WERI-Rb-1 (cell line): ENCODE data around the gene PCBP1.
"Not testable (repeated sequence)": the region's sequence is repeated elsewhere in the genome, so short reads cannot be mapped to it uniquely, and the experiment has no call there.

Experiments
- DNase-seq: peaks from one replicate; pipeline ENCODE4 v3.0.0-alpha.2; 2020
- H3K27ac ChIP-seq: fragments of 250-450 bp; sonication (Bioruptor Pico); 2 replicates; pipeline ENCODE4 v1.5.1; 2020; ENCODE audit warnings: mild to moderate bottlenecking, moderate library complexity
- H3K27me3 ChIP-seq: fragments of 250-450 bp; sonication (Bioruptor Pico); 2 replicates; pipeline ENCODE4 v1.5.1; 2021; ENCODE audit warnings: mild to moderate bottlenecking, low read depth, moderate library complexity; ENCODE audit not compliant: insufficient read depth, severe bottlenecking
- H3K36me3 ChIP-seq: fragments of 250-450 bp; sonication (Bioruptor Pico); 2 replicates; pipeline ENCODE4 v1.5.1; 2020; ENCODE audit warnings: mild to moderate bottlenecking, moderate library complexity
- H3K4me3 ChIP-seq: 2 replicates; pipeline ENCODE4 v1.5.1; 2011; ENCODE audit warnings: low read depth, mild to moderate bottlenecking, control low read depth, low read length
- H3K9me3 ChIP-seq: fragments of 250-450 bp; sonication (Bioruptor Pico); 2 replicates; pipeline ENCODE4 v1.5.1; 2021; ENCODE audit warnings: mild to moderate bottlenecking, moderate library complexity; ENCODE audit not compliant: severe bottlenecking
- CTCF ChIP-seq: IDR thresholded peaks from 2 replicates; pipeline ENCODE4 v1.5.1; 2011; ENCODE audit warnings: low read depth, mild to moderate bottlenecking, control low read depth, inconsistent platforms, low read length

Gene PCBP1

GRCh38 chr2:70103531-70104061 is 16.3 kb downstream of the PCBP1 start:
- Histone ChIP-seq H3K27ac (no peak overlapping the region), H3K27me3 (no peaks in the 10 kb centered on the region), H3K9me3 (no peaks in the 10 kb centered on the region), H3K4me3 (no peak overlapping the region), H3K36me3 (no peaks in the 10 kb centered on the region)
- no peak for TF ChIP-seq CTCF
- DNase-seq: no peak

- peak overlapping the region; percentile 9 for H3K4me3 ChIP-seq
Measured at GRCh38 chr2:70104231-70105111, 17.2 kb downstream of the PCBP1 start.

GRCh38 chr2:70106138-70106537 is 18.9 kb downstream of the PCBP1 start:
- not testable (repeated sequence) for H3K9me3 ChIP-seq, H3K4me3 ChIP-seq, H3K27me3 ChIP-seq, DNase-seq, H3K27ac ChIP-seq, H3K36me3 ChIP-seq

More at GRCh38 chr2:70104231-70105111, 17.2 kb downstream of the PCBP1 start:
- H3K36me3 ChIP-seq: no peaks in the 10 kb centered on the region
- no peak for TF ChIP-seq CTCF
- H3K27me3 ChIP-seq: no peaks in the 10 kb centered on the region
- H3K9me3 ChIP-seq: no peaks in the 10 kb centered on the region
- peak overlapping the region; percentile 4; the same call in 1 of the 2 replicates for H3K27ac ChIP-seq
- DNase-seq: peak; percentile 72

DNA sequence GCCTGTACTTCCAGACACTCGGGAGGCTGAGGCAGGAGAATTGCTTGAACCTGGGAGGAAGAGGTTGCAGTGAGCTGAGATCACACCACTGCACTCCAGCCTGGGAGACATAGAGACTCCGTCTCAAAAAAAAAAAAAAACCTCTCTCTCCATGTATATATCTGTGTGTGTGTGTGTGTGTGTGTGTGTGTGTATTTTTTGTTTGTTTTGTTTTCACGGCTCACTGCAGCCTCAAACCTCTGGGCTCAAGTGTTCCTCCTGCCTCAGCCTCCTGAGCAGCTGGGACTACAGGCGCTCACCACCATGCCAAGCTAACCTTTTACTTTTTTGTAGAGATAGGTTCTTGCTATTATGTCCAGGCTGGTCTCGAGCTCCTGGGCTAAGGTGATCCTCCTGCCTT is 23.1 kb downstream of the PCBP1 start:
- H3K9me3 ChIP-seq, H3K27ac ChIP-seq, H3K36me3 ChIP-seq: not testable (repeated sequence)

DNA sequence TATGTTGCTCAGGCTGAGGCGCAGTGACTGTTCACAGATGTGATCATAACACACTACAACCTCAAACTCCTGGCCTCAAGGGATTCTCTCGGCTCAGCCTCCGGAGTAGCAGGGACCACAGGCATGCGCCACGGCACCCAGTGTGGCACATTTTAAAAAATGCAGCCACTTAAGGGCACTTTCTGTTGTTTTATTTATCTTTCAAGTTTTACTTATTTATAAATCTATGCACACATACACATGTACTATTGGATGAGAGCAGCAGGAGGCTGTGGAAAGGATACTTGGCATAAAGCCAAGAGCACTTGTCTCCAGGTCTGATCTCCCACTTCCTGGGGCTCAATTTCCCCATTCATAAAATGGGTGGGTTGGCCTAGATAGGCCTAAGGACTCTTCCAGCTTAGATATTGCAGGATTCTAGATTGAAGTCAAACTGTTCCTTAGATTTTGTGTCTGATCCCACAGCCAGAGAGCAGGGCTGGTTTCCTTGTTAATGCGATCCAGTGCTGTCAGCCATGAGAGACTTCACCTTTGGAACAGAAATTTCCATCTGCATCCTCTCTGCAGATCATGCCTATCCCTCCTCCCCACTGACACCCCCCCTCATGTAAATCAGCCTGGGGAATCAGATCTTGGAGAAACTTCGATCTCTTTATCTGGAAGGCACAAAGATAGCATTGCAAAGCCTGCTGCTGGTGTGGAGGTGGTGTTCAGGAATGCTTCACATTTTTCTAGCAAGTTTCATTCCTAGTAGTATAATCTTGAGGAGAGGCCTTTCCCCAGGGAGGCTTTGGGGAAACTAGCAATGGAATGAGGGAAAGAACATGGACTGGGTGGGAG is 24.7 kb downstream of the PCBP1 start:
- DNase-seq: no peak
- H3K27me3 ChIP-seq: no peaks in the 10 kb centered on the region
- no peaks in the 10 kb centered on the region for H3K36me3 ChIP-seq
- H3K9me3 ChIP-seq: no peaks in the 10 kb centered on the region
- H3K27ac ChIP-seq: no peak overlapping the region
- TF ChIP-seq CTCF: no peak
- H3K4me3 ChIP-seq: no peak overlapping the region

More for the DNA sequence above, 23.1 kb downstream of the PCBP1 start:
- not testable (repeated sequence) for H3K4me3 ChIP-seq, DNase-seq, H3K27me3 ChIP-seq

DNA sequence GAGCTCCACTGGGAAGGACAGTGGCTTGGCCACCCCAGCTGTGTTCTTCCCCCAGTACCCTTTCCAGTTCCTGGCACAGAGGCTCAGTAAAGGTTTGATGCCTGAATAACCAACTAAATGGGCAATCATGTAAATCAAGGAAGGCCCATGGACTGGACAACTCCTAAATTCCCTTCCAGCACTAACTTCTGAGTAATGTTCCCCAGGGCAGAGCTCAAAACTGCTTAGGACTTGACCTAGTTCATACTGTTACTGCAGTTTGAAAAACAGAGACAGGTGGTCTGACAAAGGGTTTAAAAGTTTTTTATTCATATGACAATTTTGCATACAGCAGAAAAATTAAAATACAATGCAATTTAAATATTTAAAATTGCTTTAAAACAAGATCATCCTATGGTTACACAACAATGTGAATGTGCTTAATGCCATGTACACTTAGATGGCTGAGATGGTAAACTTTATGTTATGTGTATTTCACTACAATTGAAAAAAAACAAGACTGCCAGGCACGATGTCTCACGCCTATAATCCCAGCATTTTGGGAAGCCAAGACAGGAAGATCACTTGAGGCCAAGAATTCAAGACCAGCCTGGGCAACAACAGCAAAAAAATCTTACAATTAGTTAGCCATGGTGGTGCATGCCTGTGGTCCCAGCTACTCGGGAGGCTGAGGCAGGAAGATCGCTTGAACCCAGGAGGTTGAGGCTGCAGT is 26.2 kb downstream of the PCBP1 start:
- TF ChIP-seq CTCF: no peak

More for the DNA sequence above, 26.2 kb downstream of the PCBP1 start:
- Histone ChIP-seq H3K9me3 (no peaks in the 10 kb centered on the region), H3K36me3 (no peaks in the 10 kb centered on the region), H3K27ac (no peak overlapping the region), H3K27me3 (no peaks in the 10 kb centered on the region), H3K4me3 (no peak overlapping the region)
- DNase-seq: no peak
